HL-60/S4 (cell line): ENCODE data around the gene TBCA.
"Not testable (repeated sequence)": the region's sequence is repeated elsewhere in the genome, so short reads cannot be mapped to it uniquely, and the experiment has no call there.

Experiments
- in situ Hi-C: fragments of 300-500 bp; cut with MboI; formaldehyde crosslinking; loops from 2 replicates; pipeline ENCODE4 v1.14.3; 2022; ENCODE audit warnings: low sequenced_read_pairs

TBCA gene

DNA sequence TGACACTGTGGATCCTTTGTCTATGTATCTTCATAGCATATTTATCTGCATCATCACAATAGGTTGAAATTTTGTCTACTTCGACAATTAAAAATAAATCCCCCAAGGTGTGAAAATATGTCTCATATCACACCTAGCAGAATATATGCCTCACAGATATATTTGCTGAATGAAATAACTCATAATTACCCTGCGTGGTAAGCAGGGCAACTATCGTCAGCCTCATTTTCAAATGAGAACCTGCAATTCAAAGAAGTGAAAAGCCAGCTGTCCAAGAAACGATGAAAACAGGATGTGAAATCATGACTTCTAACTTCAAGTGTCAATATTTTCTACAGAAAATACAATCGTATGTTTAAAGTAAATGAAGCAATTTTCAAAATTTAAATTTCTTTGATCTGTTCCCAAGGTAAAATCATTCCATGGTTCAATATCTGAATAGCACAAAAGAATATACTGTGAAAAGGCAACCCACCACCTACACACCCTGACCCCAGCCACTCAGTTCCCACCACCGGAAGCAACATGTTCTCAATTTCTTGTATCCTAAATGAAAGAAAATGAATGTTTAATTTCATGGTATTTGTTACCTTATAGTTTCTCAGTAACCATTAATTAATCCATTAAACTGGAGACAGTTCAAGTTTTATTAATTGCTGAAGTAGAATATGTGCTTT, 57.1 kb downstream of the TBCA start:
- in situ Hi-C loops: no loop called here

- in situ Hi-C loops: no loop called here
Measured at GRCh38 chr5:77709993-77710685, 66.0 kb downstream of the TBCA start.

GRCh38 chr5:77709340-77709739, 66.8 kb downstream of the TBCA start:
- in situ Hi-C loops: no loop called here

DNA sequence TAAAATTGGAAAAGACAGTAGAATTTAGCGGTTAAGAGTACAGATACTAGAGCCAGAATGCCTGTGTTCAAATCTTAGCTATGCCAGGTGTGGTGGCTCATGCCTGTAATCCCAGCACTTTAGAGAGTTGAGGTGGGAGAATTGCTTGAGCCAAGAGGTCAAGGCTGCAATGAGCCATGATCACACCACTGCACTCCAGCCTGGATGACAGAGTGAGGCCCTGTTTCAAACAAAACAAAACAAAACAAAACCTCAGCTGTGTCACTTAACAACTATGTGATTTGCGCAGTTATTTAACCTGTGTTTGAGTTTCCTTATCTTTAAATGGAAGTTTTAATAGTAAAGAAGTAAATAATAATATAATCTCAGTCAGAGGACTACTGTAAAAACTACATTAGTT, 68.3 kb downstream of the TBCA start:
- in situ Hi-C loops: no loop called here

GRCh38 chr5:77699569-77699968, 76.6 kb downstream of the TBCA start:
- in situ Hi-C loops: not testable (repeated sequence)

GRCh38 chr5:77698920-77699319, 77.2 kb downstream of the TBCA start:
- in situ Hi-C loops: no loop called here

DNA sequence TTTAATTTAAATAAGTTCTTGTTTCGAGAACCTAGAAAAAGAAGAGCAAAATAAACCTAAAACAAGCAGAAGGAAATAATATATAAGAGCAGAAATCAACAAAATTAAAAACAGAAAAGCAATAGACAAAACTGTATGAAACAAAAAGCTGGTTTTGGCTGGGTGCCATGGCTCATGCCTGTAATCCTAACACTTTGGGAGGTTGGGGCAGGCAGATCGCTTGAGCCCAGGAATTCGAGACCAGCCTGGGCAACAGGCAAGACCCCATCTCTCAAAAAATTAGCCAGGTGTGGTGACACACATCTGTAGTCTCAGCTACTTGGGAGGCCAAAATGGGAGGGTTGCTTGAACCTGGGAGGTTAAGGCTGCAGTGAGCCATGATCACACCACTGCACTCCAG, 78.4 kb downstream of the TBCA start:
- in situ Hi-C loops: no loop called here

- in situ Hi-C loops: no loop called here
Measured at GRCh38 chr5:77696120-77696519, 80.0 kb downstream of the TBCA start.

- in situ Hi-C loops: no loop called here
Measured at GRCh38 chr5:77693913-77694312, 82.2 kb downstream of the TBCA start.

DNA sequence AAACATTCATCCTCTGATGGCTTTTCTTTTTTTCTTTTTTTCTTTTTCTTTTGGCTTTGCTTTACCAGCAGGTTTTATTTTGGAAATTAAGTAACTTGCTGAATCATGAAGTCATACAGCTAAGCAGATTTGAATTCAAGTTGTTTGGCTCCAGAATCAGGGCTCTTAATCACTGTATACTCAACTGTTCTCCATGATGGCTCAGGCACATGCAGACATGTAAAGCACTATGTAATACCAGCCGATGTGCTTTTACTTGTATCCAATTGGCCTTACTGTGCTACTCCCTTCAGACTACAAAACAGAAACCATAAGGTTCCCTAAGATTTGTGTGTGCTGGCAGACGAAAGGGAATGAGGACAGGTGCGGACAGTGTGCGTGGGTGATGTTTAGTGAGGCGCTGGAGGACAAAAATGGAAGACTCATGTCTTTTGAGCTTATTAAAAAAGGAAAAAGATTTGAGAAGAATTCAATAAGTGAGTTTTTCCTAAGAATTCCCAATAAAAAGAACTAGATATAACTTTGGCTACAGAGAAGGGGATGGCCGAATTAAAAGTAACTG, 92.9 kb downstream of the TBCA start:
- in situ Hi-C loops: no loop called here

DNA sequence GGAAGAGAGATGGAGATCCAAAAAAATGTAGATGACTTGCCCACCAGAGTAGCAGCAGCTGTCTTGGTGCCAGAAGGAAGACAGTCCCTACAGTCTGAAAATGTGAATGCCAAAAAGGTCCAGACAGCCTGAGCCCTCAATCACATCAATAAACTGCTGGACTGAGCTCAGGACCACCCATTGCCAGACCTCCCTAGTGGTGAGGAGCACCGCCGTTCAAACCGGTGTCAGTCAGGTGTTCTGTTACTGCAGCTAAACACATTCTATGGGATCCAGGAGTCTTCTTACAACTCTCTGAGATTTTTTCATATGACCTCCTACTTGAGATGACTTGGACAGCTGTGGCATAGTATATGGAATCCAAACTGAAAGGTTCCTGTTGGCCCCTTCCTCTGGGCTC, 105.6 kb downstream of the TBCA start:
- in situ Hi-C loops: no loop called here

- in situ Hi-C loops: no loop called here
Measured at GRCh38 chr5:77669677-77670076, 106.5 kb downstream of the TBCA start.

DNA sequence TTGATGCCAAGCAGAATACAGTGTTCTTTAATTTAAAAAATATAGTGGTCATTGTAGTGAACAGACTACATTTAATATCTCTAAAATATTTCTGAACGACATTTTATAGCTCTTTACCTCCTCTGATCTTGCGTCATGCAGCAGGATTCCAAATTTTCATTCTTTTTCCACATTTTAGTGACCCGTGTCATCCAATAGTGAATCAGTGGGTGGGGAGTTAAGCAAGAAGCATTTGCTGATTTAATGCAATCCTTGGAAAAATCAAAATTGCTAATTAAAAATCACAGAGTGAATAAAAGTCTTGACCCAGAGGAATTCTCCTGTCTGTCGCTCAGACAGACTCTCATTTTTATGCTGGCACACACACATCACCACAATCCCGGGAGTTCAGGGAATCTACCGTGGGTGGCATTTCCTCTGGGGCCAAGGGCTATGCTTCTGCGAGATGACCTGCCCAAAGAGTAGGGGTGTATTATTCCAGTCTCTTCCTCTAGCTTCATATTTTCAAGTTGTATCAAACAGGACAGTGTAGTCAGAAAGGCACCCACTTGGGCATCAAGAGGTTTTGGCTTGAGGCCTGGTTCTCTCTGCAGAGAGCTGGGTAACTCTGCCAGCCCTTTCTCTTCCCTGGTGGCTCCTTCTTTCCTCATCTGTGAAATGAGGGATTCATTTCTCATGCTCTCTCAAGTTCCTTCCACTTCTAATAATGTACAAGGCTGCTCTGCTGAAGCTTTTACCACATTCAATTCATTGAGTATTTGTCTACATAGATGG, 112.9 kb downstream of the TBCA start:
- in situ Hi-C loops: no loop called here

DNA sequence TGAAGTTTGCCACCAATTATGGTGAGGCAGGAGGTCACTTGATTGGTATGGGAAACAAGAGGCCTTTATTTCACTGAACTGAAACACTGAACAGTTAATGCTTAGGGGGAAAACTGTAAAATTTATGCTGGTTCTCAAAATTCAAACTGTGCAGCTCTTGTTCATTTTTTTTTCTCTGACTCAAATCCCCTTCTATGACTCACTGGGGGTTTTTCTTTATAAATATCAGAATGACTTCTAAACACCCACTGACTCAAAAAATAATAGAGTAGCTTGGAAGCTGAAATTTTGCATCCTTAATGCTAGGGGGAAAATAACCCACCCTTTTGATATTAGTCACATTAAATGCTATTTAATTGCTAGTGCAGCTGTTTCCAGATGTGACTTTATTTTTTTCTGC, 113.5 kb downstream of the TBCA start:
- in situ Hi-C loops: no loop called here

DNA sequence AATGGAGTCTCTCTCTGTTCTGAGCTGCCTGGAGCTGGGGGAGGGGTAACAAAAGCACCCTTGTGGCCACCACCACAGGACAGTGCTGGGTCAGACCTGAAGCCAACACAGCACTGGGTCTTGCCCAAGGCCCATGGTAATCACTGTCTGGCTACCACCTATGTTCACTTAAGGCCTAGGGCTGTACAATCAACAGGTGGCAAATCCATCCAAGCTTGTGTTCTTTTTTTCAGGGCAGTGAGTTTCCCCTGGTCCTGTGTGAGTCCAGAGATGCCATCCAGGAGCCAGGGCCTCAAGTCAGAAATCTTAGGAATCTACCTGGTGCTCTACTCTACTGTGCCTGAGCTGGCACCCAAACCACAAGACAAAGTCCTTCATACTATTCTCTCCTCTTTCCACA, 117.5 kb downstream of the TBCA start:
- in situ Hi-C loops: no loop called here

- in situ Hi-C loops: no loop called here
Measured at GRCh38 chr5:77651343-77651742, 124.8 kb downstream of the TBCA start.

DNA sequence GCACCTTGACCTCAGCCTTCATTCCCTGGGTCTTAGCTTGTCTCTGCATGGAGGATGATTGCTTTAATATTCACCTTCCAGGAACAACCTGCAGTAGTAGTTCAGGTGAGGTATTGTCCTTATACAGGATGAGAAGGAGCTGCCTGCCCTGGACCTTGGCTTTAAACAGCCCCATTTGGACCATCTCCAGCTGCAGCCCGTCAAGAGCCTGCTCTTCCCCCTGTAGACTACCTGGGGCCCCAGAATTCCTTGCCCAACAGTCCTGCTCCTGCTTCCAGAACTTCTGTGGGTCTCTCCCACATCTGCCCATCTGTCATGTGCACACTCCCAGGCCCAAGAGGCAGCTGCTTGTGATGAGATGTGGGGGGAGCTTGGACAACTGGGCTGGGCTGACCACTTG, 125.5 kb downstream of the TBCA start:
- in situ Hi-C loops: no loop called here

GRCh38 chr5:77649776-77650175, 126.4 kb downstream of the TBCA start:
- in situ Hi-C loops: no loop called here

DNA sequence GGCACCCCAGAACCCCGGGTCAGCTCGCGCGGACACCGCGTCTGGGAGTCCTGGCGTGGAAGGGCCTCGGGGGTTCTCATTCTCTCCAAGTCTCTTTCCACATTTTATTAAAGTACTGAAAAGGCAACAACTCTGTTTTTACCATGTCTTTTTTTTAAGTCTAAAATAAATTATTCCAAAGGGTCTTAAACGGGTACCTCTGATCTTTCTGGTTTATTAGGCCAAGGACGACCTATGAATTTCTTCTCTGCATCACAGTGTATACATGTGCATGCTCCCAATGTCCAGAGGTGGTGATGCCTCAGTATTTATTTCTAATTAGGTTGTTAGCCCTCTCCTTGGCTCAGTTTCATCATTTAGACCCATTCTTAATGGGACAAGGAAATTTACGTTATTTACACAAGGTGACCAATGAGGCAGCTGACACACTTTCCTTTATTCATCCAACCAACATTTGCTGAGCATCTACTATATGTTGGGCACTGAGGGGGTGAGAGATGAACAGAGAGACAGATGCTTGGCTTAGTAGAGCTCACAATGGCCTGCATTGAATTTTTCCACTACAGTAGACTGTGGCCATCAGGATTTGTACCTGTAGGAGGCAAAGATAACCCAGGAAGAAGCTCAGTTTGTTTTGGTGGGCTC, 130.0 kb downstream of the TBCA start:
- in situ Hi-C loops: no loop called here

- in situ Hi-C loops: no loop called here
Measured at GRCh38 chr5:77645158-77645994, 130.8 kb downstream of the TBCA start.
